CD4-positive, alpha-beta T cell (primary cell): Measurements from ENCODE around the gene ZNF30. TPM values are rescaled to one million over a fixed set of nuclear protein-coding genes. Genes with fewer than 3 reads are reported as not detected.
A peak's percentile ranks its signal among the peaks of the same experiment; 100 is the strongest.

Experiments used
- ATAC-seq: fragments of 200-7000 bp; cut with Tn5 transposase; one replicate; pipeline ENCODE4 v1.10.0; 2022; ENCODE audit warnings: mild to moderate bottlenecking; ENCODE audit not compliant: poor library complexity
- CTCF ChIA-PET: fragments of 350-600 bp; sonication (Branson Sonifier 250); formaldehyde crosslinking; loops from one replicate; lab custom pipeline; 2021; ENCODE audit warnings: antibody characterized with exemption, inconsistent platforms; lab: Charles Lee
- POLR2A ChIA-PET: fragments of 350-600 bp; sonication (Branson Sonifier 250); formaldehyde crosslinking; loops from one replicate; lab custom pipeline; 2021; ENCODE audit warnings: antibody characterized with exemption, inconsistent platforms; lab: Charles Lee
- DNase-seq, 14 experiments: peaks; one replicate each; pipeline ENCODE4 v3.0.0-alpha.2; 2013 to 2020; ENCODE audit warnings: mixed read lengths in 2 of 14
- H3K27ac ChIP-seq, 2 donors: one replicate each; pipeline versions ENCODE4 v1.5.1 to v1.7.0; 2013; ENCODE audit warnings: low read length in 2 of 2, low read depth in 1 of 2, mild to moderate bottlenecking in 1 of 2
- H3K27me3 ChIP-seq, 2 experiments: 1 replicate in 1 of 2; 2 replicates in 1 of 2; pipeline versions ENCODE4 v1.6.1 to v1.7.0; 2013; ENCODE audit warnings: low read length in 2 of 2, control low read depth in 1 of 2, mild to moderate bottlenecking in 1 of 2, moderate library complexity in 1 of 2; ENCODE audit not compliant: insufficient read depth in 2 of 2, control insufficient read depth in 1 of 2
- H3K36me3 ChIP-seq: one replicate; pipeline ENCODE4 v1.6.1; 2013; ENCODE audit warnings: low read length, control low read depth; ENCODE audit not compliant: insufficient read depth
- H3K4me1 ChIP-seq: one replicate; pipeline ENCODE4 v1.6.1; 2013; ENCODE audit warnings: low read length, control low read depth; ENCODE audit not compliant: insufficient read depth
- H3K4me3 ChIP-seq: one replicate; pipeline ENCODE4 v1.5.1; 2013; ENCODE audit warnings: mild to moderate bottlenecking, low read length, moderate library complexity
- H3K9me3 ChIP-seq, 2 experiments: 1 replicate in 1 of 2; 2 replicates in 1 of 2; pipeline versions ENCODE4 v1.6.1 to v1.7.0; 2013; ENCODE audit warnings: low read length in 2 of 2, mild to moderate bottlenecking in 2 of 2, control low read depth in 1 of 2, moderate library complexity in 1 of 2; ENCODE audit not compliant: control insufficient read depth in 1 of 2, insufficient read depth in 1 of 2
- H3K27ac Mint-ChIP-seq: one replicate; pipeline ENCODE4 v1.8.0; 2020; ENCODE audit warnings: mixed read lengths
- H3K27me3 Mint-ChIP-seq: one replicate; pipeline ENCODE4 v1.8.0; 2021; ENCODE audit warnings: mixed read lengths
- H3K36me3 Mint-ChIP-seq: one replicate; pipeline ENCODE4 v1.8.0; 2021; ENCODE audit warnings: low read depth, mixed read lengths
- H3K4me1 Mint-ChIP-seq: one replicate; pipeline ENCODE4 v1.8.0; 2021; ENCODE audit warnings: low read depth, mixed read lengths
- H3K4me3 Mint-ChIP-seq: one replicate; pipeline ENCODE4 v1.8.0; 2020; ENCODE audit warnings: mild to moderate bottlenecking, mixed read lengths
- H3K9me3 Mint-ChIP-seq: one replicate; pipeline ENCODE4 v1.8.0; 2020; ENCODE audit warnings: mixed read lengths
- intact Hi-C, 2 experiments: fragments of 100-400 bp; cut with DNase I in 1 of 2; cut with micrococcal nuclease in 1 of 2; formaldehyde crosslinking; loops; one replicate each; pipeline versions ENCODE4 v1.15.1 to v1.9.0; 2023 to 2025; cut with DNase I, micrococcal nuclease
- total RNA-seq, 174 experiments: library from RNA in 2 of 174; stranded (reverse) in 2 of 174; gene quantifications; one replicate each; pipeline ENCODE4 v1.2.3 and lab custom pipeline; 2021 to 2026
- TF ChIP-seq, protein P1 (sequence below): fragments of 200-600 bp; IDR thresholded peaks from one replicate; pipeline ENCODE4 v1.8.0; 2022; ENCODE audit warnings: antibody characterized with exemption, mild to moderate bottlenecking

The ZNF30 gene
- total RNA-seq, 2 experiments from 2014 or later, result 0.84 to 1.1 TPM

- Mint-ChIP-seq H3K4me1 (peaks cover 22% of the 10 kb centered on the region), H3K36me3 (peaks cover 10% of the 10 kb centered on the region), H3K27ac (no peak overlapping the region), H3K4me3 (no peak overlapping the region), H3K27me3 (no peaks in the 10 kb centered on the region), H3K9me3 (peaks cover 4% of the 10 kb centered on the region)
- intact Hi-C loops, result loop anchor here (5.0 to 10.0 kb wide), 2 partner anchors 170 to 173 kb away; partner anchors contain the start of gene FXYD7 (in 2 of the 2)
- peak in 1 of 14 experiments; percentile 23 for DNase-seq
- POLR2A ChIA-PET, result interaction anchor here (0.8 to 4.4 kb wide), 6 partner anchors 9 to 42 kb away, joined by 3 to 58 read pairs (median 7); partner anchors contain the start of genes GRAMD1A and ZNF792
- Histone ChIP-seq H3K4me1 (peaks cover 21% of the 10 kb centered on the region), H3K36me3 (no peaks in the 10 kb centered on the region), H3K27me3 (no peaks in the 10 kb centered on the region), H3K9me3 (peaks cover 8 to 15% of the 10 kb centered on the region in 2 experiments), H3K4me3 (no peak overlapping the region), H3K27ac (no peak overlapping the region)
- CTCF ChIA-PET, result interaction anchor here (0.6 to 4.7 kb wide), 5 partner anchors 9 to 42 kb away, joined by 3 to 50 read pairs (median 4); partner anchors contain the start of gene GRAMD1A
- no peak for ATAC-seq
- TF ChIP-seq, protein P1, sequence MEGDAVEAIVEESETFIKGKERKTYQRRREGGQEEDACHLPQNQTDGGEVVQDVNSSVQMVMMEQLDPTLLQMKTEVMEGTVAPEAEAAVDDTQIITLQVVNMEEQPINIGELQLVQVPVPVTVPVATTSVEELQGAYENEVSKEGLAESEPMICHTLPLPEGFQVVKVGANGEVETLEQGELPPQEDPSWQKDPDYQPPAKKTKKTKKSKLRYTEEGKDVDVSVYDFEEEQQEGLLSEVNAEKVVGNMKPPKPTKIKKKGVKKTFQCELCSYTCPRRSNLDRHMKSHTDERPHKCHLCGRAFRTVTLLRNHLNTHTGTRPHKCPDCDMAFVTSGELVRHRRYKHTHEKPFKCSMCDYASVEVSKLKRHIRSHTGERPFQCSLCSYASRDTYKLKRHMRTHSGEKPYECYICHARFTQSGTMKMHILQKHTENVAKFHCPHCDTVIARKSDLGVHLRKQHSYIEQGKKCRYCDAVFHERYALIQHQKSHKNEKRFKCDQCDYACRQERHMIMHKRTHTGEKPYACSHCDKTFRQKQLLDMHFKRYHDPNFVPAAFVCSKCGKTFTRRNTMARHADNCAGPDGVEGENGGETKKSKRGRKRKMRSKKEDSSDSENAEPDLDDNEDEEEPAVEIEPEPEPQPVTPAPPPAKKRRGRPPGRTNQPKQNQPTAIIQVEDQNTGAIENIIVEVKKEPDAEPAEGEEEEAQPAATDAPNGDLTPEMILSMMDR, result no peak
Observed at GRCh38 chr19:34972163-34972705, 45.5 kb downstream of the ZNF30 start.

GRCh38 chr19:34974646-34975045 is 47.9 kb downstream of the ZNF30 start:
- H3K27ac Mint-ChIP-seq, result peak overlapping the region; percentile 18
- no peak overlapping the region for H3K4me3 ChIP-seq
- CTCF ChIA-PET, result interaction anchor here (2.4 to 4.7 kb wide), 2 partner anchors 27 to 39 kb away, joined by 10 to 50 read pairs; no protein-coding TSS in a partner anchor
- H3K9me3 ChIP-seq, result peaks cover 0 to 15% of the 10 kb centered on the region in 2 experiments
- H3K4me3 Mint-ChIP-seq, result no peak overlapping the region
- ATAC-seq (no peak), DNase-seq (peak in 1 of 14 experiments; percentile 37)
- peaks cover 4% of the 10 kb centered on the region for H3K9me3 Mint-ChIP-seq
- H3K4me1 Mint-ChIP-seq, result peaks cover 22% of the 10 kb centered on the region
- peaks cover 4% of the 10 kb centered on the region for H3K36me3 Mint-ChIP-seq
- no peaks in the 10 kb centered on the region for H3K27me3 ChIP-seq
- POLR2A ChIA-PET, result interaction anchor here (1.2 to 4.4 kb wide), 5 partner anchors 23 to 52 kb away, joined by 3 to 58 read pairs (median 5); partner anchors contain the start of gene GRAMD1A
- no peaks in the 10 kb centered on the region for H3K27me3 Mint-ChIP-seq
- no peak overlapping the region for H3K27ac ChIP-seq
- intact Hi-C loops, result loop anchor here (2.0 to 10.0 kb wide), 3 partner anchors 22 to 170 kb away; partner anchors contain the start of gene FXYD7 (in 2 of the 2)
- TF ChIP-seq, protein P1, result no peak
- no peaks in the 10 kb centered on the region for H3K36me3 ChIP-seq
- H3K4me1 ChIP-seq, result peaks cover 21% of the 10 kb centered on the region

GRCh38 chr19:34975056-34975455 is 48.4 kb downstream of the ZNF30 start:
- peaks cover 21% of the 10 kb centered on the region for H3K4me1 ChIP-seq
- H3K27ac ChIP-seq, result no peak overlapping the region
- TF ChIP-seq, protein P1, result no peak
- H3K4me3 ChIP-seq, result no peak overlapping the region
- no peaks in the 10 kb centered on the region for H3K27me3 ChIP-seq
- intact Hi-C loops, result loop anchor here (2.0 to 10.0 kb wide), 2 partner anchors 22 to 170 kb away; partner anchors contain the start of gene FXYD7 (in 1 of the 2)
- ATAC-seq, result no peak
- H3K9me3 ChIP-seq, result peaks cover 0 to 11% of the 10 kb centered on the region in 2 experiments
- H3K36me3 Mint-ChIP-seq, result peaks cover 4% of the 10 kb centered on the region
- POLR2A ChIA-PET, result interaction anchor here (0.7 to 4.4 kb wide), 3 partner anchors 26 to 39 kb away, joined by 3 to 58 read pairs (median 12); partner anchors contain the start of gene GRAMD1A
- no peaks in the 10 kb centered on the region for H3K27me3 Mint-ChIP-seq
- H3K27ac Mint-ChIP-seq, result peak overlapping the region; percentile 18
- CTCF ChIA-PET, result interaction anchor here (4.7 kb wide), 1 partner anchor 39 kb away, joined by 50 read pairs; no protein-coding TSS in a partner anchor
- no peaks in the 10 kb centered on the region for H3K36me3 ChIP-seq
- peaks cover 22% of the 10 kb centered on the region for H3K4me1 Mint-ChIP-seq
- H3K9me3 Mint-ChIP-seq, result peaks cover 4% of the 10 kb centered on the region
- no peak for DNase-seq
- H3K4me3 Mint-ChIP-seq, result no peak overlapping the region
